Measurements from ENCODE around the gene RNU1-2. TPM values are rescaled to one million over a fixed set of nuclear protein-coding genes. Genes with fewer than 3 reads are reported as not detected.

RNU1-2 gene
- total and polyA plus RNA-seq, 4 experiments from 2014 or later: 3,010 to 3,866 TPM; not detected in 2

- peaks cover 12 to 39% (median 21%) of the 10 kb centered on the region in 4 donors for H3K4me1 Mint-ChIP-seq
- no peaks in the 10 kb centered on the region for H3K36me3 Mint-ChIP-seq
- peak overlapping the region; percentile 38 to 66 for H3K4me3 ChIP-seq (ENCODE audit: low read length in 2 of 2)
- H3K27me3 ChIP-seq (ENCODE audit: insufficient read depth, low read length): no peaks in the 10 kb centered on the region
- ChIA-PET CTCF (ENCODE audit: partially characterized antibody) (interaction anchor here (1.0 to 2.0 kb wide), 5 partner anchors 15 to 196 kb away, joined by 3 to 7 read pairs (median 4); no protein-coding TSS in a partner anchor), POLR2A (ENCODE audit: partially characterized antibody) (interaction anchor here (0.6 to 4.7 kb wide), 41 partner anchors 8 to 1377 kb away, joined by 3 to 82 read pairs (median 5); partner anchors contain the start of genes ATP13A2, CROCC, DNAJC16 and FBXO42)
- DNase-seq: peak; percentile 99 to 100 (median 100)
- peak overlapping the region; percentile 97 for H3K27ac ChIP-seq (ENCODE audit: low read depth, low read length)
- H3K9me3 Mint-ChIP-seq: peaks cover 0 to 6% (median 2%) of the 10 kb centered on the region in 8 donors
- H3K4me1 ChIP-seq (ENCODE audit: insufficient read depth, low read length): peaks cover 35% of the 10 kb centered on the region
- H3K9me3 ChIP-seq (ENCODE audit: control insufficient read depth in 1 of 2, low read length in 2 of 2): no peaks in the 10 kb centered on the region
- H3K36me3 ChIP-seq (ENCODE audit: insufficient read depth, low read length): no peaks in the 10 kb centered on the region
- H3K27ac Mint-ChIP-seq: no peak overlapping the region
- intact Hi-C loops (cut with micrococcal nuclease): loop anchor here (1.0 to 10.0 kb wide), 4 partner anchors 8 to 1070 kb away; partner anchors contain the start of gene SZRD1
- no peaks in the 10 kb centered on the region for H3K27me3 Mint-ChIP-seq
- no peak overlapping the region for H3K4me3 Mint-ChIP-seq
Observed at GRCh38 chr1:16904560-16905109, 8.9 kb downstream of the RNU1-2 start.

DNA sequence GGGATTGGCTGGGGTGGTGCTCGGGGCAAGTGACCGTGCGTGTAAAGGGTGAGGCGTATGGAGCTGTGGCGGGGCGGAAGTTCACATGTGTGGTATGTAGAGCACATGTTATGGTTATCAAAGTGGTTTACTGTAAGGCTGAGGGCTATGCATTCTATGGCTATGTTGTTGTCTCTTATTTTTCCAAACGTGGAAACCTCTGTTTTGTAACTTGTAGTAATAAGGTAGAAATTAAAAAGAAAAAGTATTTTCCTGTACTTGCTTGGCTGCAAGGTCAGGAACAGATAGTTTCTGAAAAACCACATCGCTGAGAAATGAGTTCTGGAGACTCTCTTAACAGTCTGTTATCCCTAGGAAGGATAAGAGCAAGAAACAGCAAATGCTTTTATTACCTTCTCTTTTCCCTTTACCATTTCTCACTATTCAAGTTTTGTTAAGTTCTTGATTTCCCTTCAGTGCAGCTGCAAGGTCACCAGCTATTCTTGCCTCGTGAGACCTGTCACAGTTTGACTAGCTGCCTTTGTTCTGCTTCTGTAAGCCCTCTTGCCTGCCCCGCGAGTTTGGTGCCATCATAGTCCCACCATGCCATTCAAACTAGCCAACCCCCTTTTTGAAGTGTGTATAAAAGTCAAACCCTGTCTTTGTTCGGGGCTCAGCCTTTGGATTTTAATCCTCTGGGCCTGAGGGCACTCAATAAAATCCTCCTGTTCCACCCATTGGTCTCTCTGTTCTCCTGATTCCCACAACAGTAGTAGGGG, 9.5 kb downstream of the RNU1-2 start:
- Mint-ChIP-seq H3K36me3 (no peaks in the 10 kb centered on the region), H3K27me3 (no peaks in the 10 kb centered on the region), H3K4me1 (peaks cover 13 to 43% (median 25%) of the 10 kb centered on the region in 4 donors), H3K4me3 (no peak overlapping the region), H3K27ac (no peak overlapping the region), H3K9me3 (peaks cover 0 to 6% (median 2%) of the 10 kb centered on the region in 8 donors)
- CTCF ChIA-PET (ENCODE audit: partially characterized antibody): interaction anchor here (0.8 to 2.0 kb wide), 6 partner anchors 16 to 464 kb away, joined by 3 to 7 read pairs (median 4); partner anchors contain the start of gene NBPF1
- H3K9me3 ChIP-seq (ENCODE audit: control insufficient read depth in 1 of 2, low read length in 2 of 2): no peaks in the 10 kb centered on the region
- peak overlapping the region in 1 of 2 donors; percentile 66 for H3K4me3 ChIP-seq (ENCODE audit: low read length in 2 of 2)
- no peaks in the 10 kb centered on the region for H3K36me3 ChIP-seq (ENCODE audit: insufficient read depth, low read length)
- no peaks in the 10 kb centered on the region for H3K27me3 ChIP-seq (ENCODE audit: insufficient read depth, low read length)
- peaks cover 35% of the 10 kb centered on the region for H3K4me1 ChIP-seq (ENCODE audit: insufficient read depth, low read length)
- peak overlapping the region; percentile 97 for H3K27ac ChIP-seq (ENCODE audit: low read depth, low read length)
- peak in 2 of 5 donors; percentile 41 to 53 for DNase-seq
- intact Hi-C loops (cut with micrococcal nuclease): loop anchor here (5.0 to 10.0 kb wide), 2 partner anchors 538 to 1070 kb away; partner anchors contain the start of gene SZRD1
- POLR2A ChIA-PET (ENCODE audit: partially characterized antibody): interaction anchor here (0.6 to 4.7 kb wide), 40 partner anchors 9 to 1378 kb away, joined by 3 to 82 read pairs (median 6); partner anchors contain the start of genes ATP13A2, CROCC, DNAJC16 and FBXO42

GRCh38 chr1:16905868-16906702, 10.3 kb downstream of the RNU1-2 start:
- intact Hi-C loops (cut with micrococcal nuclease): loop anchor here (5.0 to 10.0 kb wide), 2 partner anchors 539 to 1071 kb away; partner anchors contain the start of gene SZRD1
- Mint-ChIP-seq H3K4me1 (peaks cover 9 to 37% (median 21%) of the 10 kb centered on the region in 4 donors), H3K27me3 (no peaks in the 10 kb centered on the region), H3K27ac (no peak overlapping the region), H3K4me3 (peak overlapping the region in 2 of 8 donors; percentile 5 to 6), H3K36me3 (no peaks in the 10 kb centered on the region), H3K9me3 (peaks cover 0 to 6% (median 2%) of the 10 kb centered on the region in 8 donors)
- no peak overlapping the region for H3K4me3 ChIP-seq (ENCODE audit: low read length in 2 of 2)
- peaks cover 29% of the 10 kb centered on the region for H3K4me1 ChIP-seq (ENCODE audit: insufficient read depth, low read length)
- ChIA-PET CTCF (ENCODE audit: partially characterized antibody) (interaction anchor here (0.8 to 2.0 kb wide), 6 partner anchors 16 to 465 kb away, joined by 3 to 7 read pairs (median 4); partner anchors contain the start of genes CROCC and NBPF1), POLR2A (ENCODE audit: partially characterized antibody) (interaction anchor here (0.6 to 4.7 kb wide), 19 partner anchors 8 to 1378 kb away, joined by 3 to 82 read pairs (median 9); partner anchors contain the start of genes CROCC, FBXO42, NBPF1 and RNU1-1)
- H3K27ac ChIP-seq (ENCODE audit: low read depth, low read length): peak overlapping the region; percentile 97
- H3K27me3 ChIP-seq (ENCODE audit: insufficient read depth, low read length): no peaks in the 10 kb centered on the region
- no peaks in the 10 kb centered on the region for H3K9me3 ChIP-seq (ENCODE audit: control insufficient read depth in 1 of 2, low read length in 2 of 2)
- DNase-seq: no peak
- H3K36me3 ChIP-seq (ENCODE audit: insufficient read depth, low read length): no peaks in the 10 kb centered on the region

- intact Hi-C loops (cut with micrococcal nuclease): loop anchor here (5.0 to 10.0 kb wide), 2 partner anchors 540 to 1072 kb away; partner anchors contain the start of gene SZRD1
- Histone ChIP-seq H3K4me3 (ENCODE audit: low read length in 2 of 2) (no peak overlapping the region), H3K9me3 (ENCODE audit: control insufficient read depth in 1 of 2, low read length in 2 of 2) (no peaks in the 10 kb centered on the region), H3K4me1 (ENCODE audit: insufficient read depth, low read length) (peaks cover 26% of the 10 kb centered on the region), H3K27me3 (ENCODE audit: insufficient read depth, low read length) (no peaks in the 10 kb centered on the region), H3K36me3 (ENCODE audit: insufficient read depth, low read length) (no peaks in the 10 kb centered on the region), H3K27ac (ENCODE audit: low read depth, low read length) (no peak overlapping the region)
- Mint-ChIP-seq H3K9me3 (peaks cover 0 to 6% (median 2%) of the 10 kb centered on the region in 8 donors), H3K27me3 (no peaks in the 10 kb centered on the region), H3K27ac (peak overlapping the region in 2 of 7 donors; percentile 48 to 66), H3K4me3 (no peak overlapping the region), H3K4me1 (peaks cover 7 to 35% (median 19%) of the 10 kb centered on the region in 4 donors), H3K36me3 (no peaks in the 10 kb centered on the region)
- CTCF ChIA-PET (ENCODE audit: partially characterized antibody): interaction anchor here (1.1 to 1.5 kb wide), 2 partner anchors 15 to 466 kb away, joined by 3 to 4 read pairs; partner anchors contain the start of gene CROCC
- no peak for DNase-seq
- POLR2A ChIA-PET (ENCODE audit: partially characterized antibody): interaction anchor here (2.9 to 4.7 kb wide), 4 partner anchors 8 to 294 kb away, joined by 15 to 82 read pairs (median 48); partner anchors contain the start of genes CROCC and NBPF1
Observed at GRCh38 chr1:16906873-16907272, 11.1 kb downstream of the RNU1-2 start.

GRCh38 chr1:16907870-16908758, 12.3 kb downstream of the RNU1-2 start:
- no peaks in the 10 kb centered on the region for H3K9me3 ChIP-seq (ENCODE audit: control insufficient read depth in 1 of 2, low read length in 2 of 2)
- H3K27ac ChIP-seq (ENCODE audit: low read depth, low read length): no peak overlapping the region
- peaks cover 34% of the 10 kb centered on the region for H3K4me1 ChIP-seq (ENCODE audit: insufficient read depth, low read length)
- POLR2A ChIA-PET (ENCODE audit: partially characterized antibody): interaction anchor here (0.7 kb wide), 1 partner anchor 19 kb away, joined by 3 read pairs; no protein-coding TSS in a partner anchor
- H3K27ac Mint-ChIP-seq: peak overlapping the region in 4 of 7 donors; percentile 36 to 80 (median 69)
- CTCF ChIA-PET (ENCODE audit: partially characterized antibody): no interaction called here
- H3K9me3 Mint-ChIP-seq: peaks cover 0 to 6% (median 2%) of the 10 kb centered on the region in 8 donors
- no peaks in the 10 kb centered on the region for H3K27me3 Mint-ChIP-seq
- intact Hi-C loops (cut with micrococcal nuclease): loop anchor here (5.0 to 10.0 kb wide), 2 partner anchors 541 to 1073 kb away; partner anchors contain the start of gene SZRD1
- H3K27me3 ChIP-seq (ENCODE audit: insufficient read depth, low read length): no peaks in the 10 kb centered on the region
- peaks cover 6 to 34% (median 22%) of the 10 kb centered on the region in 4 donors for H3K4me1 Mint-ChIP-seq
- H3K4me3 ChIP-seq (ENCODE audit: low read length in 2 of 2): no peak overlapping the region
- DNase-seq: no peak
- no peak overlapping the region for H3K4me3 Mint-ChIP-seq
- no peaks in the 10 kb centered on the region for H3K36me3 ChIP-seq (ENCODE audit: insufficient read depth, low read length)
- no peaks in the 10 kb centered on the region for H3K36me3 Mint-ChIP-seq

Data from CD4-positive, alpha-beta memory T cell (primary cell).